ENCODE data around the gene OR4F15.
"Not testable (repeated sequence)": the region's sequence is repeated elsewhere in the genome, so short reads cannot be mapped to it uniquely, and the experiment has no call there.

The OR4F15 gene, protein sequence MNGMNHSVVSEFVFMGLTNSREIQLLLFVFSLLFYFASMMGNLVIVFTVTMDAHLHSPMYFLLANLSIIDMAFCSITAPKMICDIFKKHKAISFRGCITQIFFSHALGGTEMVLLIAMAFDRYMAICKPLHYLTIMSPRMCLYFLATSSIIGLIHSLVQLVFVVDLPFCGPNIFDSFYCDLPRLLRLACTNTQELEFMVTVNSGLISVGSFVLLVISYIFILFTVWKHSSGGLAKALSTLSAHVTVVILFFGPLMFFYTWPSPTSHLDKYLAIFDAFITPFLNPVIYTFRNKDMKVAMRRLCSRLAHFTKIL

DNA sequence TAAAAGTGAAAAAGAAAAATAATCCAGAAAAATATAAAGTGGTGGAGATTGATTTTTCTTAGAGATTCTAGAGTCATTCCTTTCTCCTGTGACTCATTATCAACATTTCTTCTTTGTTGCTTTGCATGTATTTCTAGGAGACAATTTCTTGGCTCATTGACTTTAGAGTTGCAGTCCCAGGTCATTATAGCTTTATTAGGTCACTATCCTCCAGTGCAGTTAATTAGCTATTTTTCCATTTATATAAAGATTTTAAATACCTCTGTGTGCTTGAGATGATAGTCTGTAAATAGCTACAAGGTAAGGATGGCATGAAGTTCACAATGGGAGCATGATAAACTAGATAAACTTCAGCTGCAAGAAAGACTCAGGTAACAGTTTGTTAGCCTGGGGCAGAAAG lies at the start of gene OR4F15:
Gene OR4F15 (plus strand): TSS at position 301 of the 400 bp plus-strand sequence. CDS start 5,985 bp downstream, outside the sequence.
- no peak for DNase-seq

DNA sequence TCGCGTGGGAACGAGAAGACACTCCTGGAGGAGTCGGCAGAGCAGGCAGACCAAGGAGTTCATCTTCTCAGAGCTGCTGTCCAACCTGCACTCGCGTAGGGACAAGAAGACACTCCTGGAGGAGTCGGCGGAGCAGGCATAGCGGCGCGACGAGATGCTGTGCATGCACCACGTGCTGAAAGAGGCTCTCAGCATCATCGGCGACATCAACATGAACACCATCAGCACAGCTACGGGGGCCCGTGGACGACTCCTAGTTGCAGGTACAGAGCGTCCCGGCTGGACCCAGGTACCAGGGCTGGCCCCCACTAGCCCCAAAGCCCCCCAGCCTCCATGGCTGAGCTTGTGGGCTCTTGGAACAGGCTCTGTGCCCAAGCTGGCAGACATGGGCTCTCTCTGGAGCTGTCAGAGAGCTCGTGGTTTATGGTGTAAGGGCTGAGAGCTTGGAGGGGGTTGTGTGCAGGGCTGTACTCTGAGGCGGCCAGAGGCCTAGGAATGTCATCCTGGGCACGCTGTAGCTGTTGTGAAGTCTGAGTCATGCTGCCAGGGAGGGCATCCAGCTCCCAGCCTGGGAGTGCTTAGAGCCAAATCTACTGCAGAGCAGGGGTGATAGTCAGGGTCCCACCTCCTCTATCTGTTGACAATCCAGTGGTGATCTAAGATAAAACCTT lies 47.2 kb upstream of the OR4F15 start:
- not testable (repeated sequence) for DNase-seq

DNA sequence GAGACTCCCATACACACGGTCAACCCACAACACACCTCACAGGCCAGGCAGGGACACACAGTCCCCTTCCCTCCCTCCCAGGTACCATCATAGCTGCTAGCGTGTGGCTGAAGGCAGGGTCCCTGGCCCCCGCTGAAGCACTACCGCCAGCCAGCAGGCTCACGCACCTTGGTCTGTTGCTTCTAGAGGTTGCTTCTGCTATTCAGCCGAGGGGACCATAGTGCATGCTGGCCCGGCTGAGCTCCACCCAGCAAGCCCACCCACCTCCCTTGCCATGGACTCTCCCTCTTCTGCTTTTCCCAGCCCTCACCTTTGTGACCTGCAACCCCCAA lies 46.7 kb upstream of the OR4F15 start:
- DNase-seq: not testable (repeated sequence)

DNA sequence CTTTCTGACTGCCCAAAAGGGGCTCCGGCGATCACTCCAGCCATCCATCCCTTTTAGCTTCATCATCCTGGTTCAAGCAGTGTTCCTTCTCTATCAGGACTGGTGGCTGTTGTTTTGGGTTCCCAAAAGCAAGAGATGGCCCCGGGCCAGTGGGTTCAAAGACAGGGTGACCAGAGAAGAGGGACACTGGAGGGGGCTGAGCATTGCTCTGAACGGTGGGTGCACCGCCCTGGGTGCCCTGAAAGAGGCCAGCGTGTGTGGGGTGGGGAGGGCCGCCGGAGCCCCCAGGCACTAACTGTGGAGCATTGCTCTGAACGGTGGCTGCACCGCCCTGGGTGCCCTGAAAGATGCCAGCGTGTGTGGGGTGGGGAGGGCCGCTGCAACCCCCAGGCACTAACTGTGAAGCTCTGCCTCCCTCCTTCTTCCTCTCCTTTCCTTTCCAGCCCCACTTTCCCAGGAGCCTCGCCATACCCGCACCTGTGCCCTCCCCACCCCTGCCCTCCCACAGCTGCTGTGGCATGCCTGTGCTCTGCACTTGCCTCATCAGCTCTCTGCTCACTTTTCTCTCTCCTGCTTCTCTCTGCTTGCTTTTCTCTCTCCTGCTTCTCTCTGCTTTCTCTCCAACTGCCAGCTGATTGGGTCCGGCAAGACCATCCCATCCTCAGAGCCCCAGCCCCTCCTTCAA lies 46.1 kb upstream of the OR4F15 start:
- DNase-seq: no peak

DNA sequence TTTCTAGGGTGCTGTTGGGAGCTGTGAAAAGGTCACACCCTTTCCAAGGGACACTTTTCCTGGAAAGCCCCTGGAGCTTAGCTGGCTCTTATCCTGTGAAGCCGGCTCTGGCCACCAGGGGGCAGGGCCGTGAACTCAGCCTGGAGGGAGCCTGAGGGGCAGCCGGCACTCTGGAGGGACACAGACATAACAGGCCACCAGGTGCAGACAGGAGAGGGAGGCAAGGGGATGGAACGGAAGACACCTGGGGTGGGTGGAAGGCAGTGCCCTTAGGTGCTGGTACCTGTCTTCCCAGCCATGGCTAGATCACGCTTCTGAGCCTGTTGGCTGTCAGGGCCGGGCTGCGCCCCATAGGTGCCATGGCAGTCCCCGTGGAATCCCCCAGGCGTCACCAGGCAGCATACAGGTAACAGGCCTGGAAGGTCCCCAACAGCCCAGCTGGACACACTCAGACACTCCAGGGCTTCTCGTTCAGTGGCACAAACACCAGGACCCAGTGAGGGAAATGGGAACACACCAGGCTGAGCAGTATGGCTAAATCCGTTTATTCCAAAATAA lies 44.8 kb upstream of the OR4F15 start:
- not testable (repeated sequence) for DNase-seq

DNA sequence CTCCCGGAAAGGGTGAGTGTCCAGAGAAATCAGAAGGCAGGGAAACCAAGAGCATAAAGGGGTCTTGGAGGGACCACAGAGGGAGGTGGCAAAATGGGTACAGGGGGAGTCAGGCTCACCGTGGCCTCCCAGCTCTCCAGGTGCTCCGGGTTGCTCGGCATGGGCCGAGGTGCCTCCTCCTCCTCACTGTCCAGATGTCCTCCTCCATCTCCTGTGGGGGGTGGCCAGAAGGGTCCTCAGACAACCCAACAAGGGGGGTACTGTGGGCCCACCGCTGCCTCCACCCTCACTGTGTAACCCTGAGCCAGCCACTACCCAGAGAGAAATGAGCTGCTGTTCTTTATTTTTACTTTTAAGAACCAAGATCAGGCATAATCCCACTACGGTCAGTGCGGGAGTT lies 39.1 kb upstream of the OR4F15 start:
- DNase-seq: no peak

DNA sequence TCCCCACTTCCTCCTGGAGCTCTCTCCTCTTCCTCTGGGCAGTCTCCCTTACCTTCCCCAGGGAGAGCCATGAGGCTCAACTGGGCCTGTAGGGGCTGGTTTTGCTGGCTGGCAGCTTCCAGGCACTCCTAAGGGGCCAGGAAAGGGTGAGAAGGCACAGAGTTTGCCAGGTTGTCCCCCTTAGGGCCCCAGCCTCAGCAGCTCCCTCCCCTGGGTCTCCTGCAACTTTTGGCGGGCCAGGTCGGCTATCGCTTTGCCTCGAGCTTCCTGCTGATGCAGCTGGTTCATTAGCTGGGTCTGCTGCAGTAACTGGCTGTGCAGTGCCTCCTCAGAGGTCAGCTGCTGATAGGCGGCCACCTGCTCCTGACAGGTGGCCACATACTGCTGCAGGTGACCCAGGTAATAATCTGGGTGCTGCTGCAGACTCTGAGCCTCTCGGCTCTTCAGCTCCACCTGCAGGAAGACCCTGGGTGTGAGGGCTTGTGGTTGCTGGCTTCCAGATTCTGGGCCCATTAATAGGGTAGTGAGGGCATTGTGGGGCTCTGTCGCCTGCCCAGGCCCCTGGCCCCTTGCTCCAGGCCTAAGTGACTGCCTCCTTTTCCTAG lies 38.4 kb upstream of the OR4F15 start:
- no peak for DNase-seq

DNA sequence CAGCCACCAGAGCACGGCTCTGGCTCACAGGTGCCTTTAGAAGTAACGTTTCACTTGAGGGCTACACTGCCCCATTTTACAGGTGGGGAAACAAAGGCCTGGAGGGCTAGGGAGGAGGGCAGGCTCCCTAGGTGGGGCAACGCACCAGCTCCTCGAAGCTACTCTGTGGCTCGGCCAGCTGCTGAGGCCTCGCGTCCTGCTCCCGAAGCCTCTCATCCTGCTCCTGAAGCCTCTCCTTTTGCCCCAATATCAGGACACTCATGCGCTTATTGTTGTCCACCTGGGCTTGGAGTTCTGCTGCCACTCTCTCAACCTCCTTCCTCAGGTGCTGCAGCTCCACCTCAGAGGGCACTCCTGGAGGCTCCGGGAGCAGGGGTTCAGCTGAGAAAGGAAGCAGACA lies 36.9 kb upstream of the OR4F15 start:
- DNase-seq: no peak

DNA sequence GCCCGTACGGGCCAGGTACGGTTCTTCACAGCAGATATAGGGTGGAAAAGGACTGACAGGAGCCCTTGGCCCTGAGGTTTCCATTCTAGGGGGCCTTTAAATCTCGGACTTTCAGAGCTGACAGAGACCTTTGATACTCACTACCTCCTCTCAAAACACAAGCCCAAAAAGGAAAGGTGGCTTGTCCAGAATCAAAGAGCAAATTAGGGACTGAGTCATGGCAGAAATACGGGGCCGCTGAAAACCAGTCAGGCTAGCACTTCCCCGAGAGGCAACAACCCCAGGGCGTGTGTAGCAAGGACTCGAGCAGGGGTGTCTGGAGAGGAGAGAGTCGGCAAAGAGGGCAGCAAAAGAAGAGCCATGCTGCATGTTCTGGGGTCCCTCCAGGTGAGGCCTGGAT lies 33.4 kb upstream of the OR4F15 start:
- DNase-seq: not testable (repeated sequence)

DNA sequence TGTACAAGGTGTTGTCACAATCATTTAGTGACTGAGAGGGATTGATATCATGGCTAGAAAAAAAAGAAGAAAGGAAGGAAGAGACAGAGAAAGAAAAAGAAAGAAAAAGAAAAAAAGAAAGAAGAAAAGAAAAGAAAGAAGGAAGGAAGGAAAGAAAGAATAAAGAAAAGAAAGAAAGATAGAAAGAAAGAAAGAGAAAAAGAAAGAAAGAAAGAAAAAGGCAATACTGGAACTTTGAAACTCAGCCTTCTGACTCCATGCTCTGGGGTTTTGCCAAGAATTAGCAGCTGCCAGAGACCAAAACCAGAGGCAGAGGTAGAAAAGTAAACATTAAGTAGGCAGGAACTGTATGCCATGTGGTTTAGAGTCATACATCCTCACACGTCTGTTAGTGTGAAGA lies 31.8 kb upstream of the OR4F15 start:
- DNase-seq: not testable (repeated sequence)

DNA sequence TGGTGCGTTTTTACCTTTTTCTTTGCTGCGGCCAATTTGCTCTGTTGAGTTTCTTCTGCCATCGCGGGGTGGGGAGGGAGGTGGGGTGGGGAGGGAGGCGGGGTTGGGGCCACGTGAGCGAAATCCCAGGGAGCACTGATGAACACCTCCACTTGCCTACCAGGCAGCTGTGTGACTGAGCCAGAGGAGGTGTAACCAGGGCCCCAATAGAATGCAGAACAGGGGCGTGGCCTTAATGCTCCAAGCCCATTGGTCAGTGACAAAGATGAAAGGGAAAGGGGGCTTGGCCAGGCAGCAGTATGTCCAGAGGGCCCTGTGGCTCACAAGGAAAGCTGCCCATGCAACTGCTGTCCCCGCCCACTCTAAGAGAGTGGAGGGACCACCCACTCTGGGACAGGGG lies 30.1 kb upstream of the OR4F15 start:
- no peak for DNase-seq

DNA sequence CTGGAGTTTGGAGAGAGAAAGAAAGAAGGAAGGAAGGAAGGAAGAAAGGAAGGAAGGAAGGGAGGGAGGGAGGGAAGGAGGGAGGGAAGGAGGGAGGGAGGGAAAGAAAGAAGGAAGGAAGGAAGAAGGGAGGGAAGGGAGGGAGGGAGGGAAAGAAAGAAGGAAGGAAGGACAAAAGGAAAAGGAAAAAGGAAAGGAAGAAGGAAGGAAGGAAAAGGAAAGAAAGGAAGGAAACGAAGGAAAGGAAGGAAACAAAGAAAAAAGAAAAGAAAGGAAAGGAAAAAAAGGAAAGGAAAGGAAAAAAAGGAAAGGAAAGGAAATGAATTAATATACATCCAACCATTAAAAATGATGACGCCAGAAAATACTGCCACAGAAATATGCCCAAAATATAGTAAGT lies 27.4 kb upstream of the OR4F15 start:
- no peak for DNase-seq

DNA sequence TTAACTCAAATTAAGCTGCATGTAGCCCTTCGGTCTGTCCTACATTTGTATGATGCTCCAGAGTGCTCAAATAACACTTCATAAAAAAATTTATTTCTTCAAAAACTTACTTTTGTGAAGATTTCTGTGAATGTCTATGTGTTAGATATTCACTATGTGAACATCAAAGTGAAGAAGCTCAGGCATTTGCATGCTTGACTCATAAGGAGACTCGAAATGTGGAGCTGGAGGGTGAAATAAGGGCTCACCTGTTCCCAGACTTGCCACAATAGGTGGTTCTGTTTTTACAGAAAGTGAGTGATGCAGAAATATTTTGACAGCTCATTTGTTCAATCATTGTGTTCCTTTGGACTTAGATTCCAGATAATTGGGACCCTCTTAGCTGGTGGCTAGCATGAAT lies 25.6 kb upstream of the OR4F15 start:
- not testable (repeated sequence) for DNase-seq

DNA sequence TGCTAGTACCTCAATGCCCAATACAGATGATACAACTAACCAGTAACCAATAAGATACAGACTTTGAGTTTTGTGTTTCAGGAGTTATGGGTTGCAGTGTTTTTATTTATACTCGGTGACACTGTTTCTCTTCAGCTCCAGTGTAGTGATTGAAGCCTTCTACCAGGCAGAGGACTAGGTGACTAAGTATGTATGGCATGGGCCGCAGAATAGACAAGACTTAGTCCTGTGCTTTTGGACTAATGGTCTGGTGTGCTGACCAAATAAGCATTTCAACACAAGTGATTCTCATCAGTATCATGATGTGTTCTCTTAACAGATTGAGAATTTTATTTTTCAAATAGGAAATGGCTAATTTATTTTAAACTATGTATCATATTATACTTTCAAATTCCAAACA lies 24.0 kb upstream of the OR4F15 start:
- not testable (repeated sequence) for DNase-seq

DNA sequence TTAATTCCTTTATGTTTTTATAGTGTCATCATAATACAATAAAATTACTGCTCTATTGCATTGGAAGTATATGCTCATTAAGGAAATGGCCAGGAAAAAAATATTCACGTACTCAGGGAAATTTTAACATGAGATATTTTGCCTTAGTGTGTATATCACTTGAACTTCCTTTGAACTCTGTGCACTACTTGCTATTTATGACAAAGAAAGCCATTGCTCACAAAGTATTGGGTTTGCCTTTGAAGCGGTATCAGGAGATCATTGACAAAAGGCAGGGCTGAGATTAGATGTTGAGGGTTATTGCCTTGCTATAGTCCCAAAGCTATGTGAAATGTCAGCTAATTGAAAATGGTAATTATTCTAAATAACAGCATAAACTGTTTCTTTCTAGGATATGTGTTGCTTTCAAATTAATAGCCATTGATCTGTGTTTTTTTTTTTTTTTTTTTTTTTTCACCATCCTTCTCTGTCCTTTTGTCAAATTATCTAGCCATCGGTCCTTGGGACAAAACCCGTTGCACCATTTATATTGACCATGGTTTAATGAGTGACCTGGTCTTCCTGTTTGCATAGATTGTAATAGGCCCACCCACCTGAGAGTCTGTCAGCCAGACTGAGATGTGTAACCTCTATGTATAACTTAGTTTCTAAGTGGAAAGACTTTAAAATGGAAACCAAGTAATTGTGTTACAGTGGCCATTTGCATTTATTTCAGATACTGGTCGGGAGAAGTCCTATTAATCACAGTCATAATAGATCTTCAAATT lies 23.3 kb upstream of the OR4F15 start:
- DNase-seq: not testable (repeated sequence)

DNA sequence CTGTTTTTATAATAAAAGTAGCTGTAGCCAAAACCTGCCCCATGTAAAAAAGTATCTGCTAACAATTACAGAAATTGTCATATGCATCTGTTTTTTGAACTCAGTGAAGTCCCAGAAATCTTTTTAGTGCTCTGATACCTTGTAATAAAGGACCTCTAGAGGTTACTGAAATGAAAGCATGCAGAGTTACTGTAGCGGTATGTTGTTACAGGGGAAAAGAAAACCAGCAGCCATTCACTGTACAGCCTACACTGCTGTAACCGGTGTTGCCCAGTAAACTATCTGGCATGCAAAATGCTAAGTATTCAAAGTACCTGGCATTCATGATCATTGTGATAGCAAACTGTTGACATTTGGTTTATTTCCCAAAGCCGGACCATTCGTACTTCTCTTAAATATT lies 21.3 kb upstream of the OR4F15 start:
- not testable (repeated sequence) for DNase-seq

DNA sequence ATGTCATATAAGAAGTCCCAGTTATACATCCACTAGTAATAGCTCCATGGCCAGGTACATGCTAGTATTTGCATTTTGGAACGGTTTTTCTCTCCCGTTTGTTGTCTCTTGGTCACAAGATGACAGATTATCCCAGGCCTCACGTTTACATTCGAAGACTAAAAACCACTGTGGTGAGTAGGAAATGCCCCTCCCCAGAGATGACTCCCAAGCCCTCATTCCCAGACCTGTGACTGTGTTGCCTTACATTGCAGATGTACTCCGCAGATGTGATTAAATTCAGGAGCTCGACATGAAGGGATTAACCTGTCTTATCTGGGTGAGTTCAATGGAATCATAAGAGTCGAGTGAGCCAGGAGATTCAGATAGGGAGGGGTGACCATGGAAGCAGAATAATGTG lies 18.0 kb upstream of the OR4F15 start:
- DNase-seq: not testable (repeated sequence)

DNA sequence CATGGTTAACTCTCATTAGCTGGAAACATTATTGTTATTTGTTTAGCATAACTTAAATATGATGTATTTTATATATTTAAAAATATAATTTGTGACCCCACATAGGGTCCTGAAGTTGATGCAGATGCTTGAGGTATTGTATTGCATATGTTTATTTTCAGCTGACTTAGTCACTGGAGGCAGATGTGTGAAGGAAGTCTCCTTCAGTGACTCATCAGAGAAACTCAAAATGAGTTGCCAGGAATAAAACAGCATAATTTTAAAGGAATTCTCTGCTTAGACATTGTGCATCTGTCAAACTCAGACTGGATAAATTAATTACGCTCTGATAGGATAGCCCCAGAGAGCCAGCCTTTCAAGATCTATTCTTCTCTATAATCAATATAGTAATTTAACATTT lies 16.5 kb upstream of the OR4F15 start:
- DNase-seq: no peak

DNA sequence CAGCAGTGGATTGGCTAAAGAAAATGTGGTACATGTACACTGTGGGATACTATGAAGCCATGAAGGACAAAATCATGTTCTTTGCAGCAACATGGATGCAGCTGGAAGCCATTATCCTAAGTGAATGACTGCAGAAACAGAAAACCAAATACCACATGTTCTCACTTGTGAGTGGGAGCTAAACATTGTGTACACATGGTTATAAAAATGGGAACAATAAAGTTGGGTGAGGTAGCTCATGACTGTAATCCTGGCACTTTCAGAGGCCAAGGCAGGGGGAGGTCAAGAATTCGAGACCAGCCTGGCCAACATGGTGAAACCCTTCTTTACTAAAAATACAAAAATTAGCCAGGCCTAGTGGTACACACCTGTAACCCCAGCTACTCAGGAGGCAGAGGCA lies 12.3 kb upstream of the OR4F15 start:
- no peak for DNase-seq

DNA sequence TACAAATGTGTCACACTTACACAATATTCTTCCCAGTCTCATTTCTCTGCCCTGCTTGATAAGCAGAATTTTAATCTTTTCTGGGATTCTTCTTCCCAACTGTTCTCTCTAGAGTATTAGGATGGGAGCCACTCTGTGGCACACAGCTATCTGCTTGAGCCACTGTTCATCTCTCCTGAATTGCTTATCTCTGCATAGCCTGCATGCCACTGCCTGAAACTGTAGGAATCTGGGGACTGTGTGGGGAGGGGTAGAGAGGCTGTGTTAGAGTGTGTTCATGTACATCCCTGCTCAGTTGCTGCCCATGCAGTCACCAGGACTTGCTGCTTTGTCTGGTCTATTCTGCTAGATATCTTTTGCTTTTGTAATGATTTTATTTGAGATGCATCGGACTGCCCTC lies 11.0 kb upstream of the OR4F15 start:
- DNase-seq: no peak

DNA sequence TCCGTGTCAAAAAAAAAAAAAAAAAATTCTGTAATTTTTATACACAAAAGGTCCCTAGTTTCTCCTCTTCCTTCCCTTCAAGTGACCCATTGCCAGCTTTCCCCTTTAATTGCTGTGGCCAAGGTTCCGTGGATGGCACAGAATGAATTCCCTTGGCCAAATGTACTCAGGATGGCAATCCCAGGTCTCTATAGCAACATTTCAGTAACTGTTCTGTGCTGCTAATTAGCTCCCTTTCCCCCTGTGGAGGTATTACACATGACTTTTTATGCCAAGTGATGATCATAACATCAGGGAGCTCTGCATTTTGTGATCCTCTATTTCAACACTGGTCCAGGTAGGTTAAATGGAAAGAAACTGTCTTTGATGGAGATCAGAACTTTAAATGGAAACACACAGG lies 8.8 kb upstream of the OR4F15 start, which contains the start of gene OR4F6:
Gene OR4F6 (plus strand): TSS at position 301 of the 400 bp plus-strand sequence. CDS start 2,211 bp downstream, outside the sequence.
- DNase-seq: no peak

DNA sequence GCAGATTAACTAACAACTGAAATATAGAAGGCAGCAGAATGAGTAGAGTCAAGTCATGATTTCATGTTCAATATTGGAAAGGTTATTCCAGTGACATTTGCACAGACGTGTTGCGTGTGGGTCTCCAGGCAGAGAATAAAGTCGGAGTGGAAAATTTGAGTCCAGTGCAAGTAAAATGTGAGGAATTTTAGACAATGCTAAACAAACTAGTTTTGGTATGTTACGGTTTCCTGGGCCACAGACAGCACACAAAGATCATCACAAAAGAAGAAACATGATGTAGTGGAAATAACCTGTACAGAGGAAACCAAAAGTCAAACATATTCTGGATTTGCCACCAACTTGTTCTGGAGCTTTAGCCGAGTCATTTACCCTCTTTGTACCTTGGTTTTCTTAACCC lies 8.3 kb upstream of the OR4F15 start:
- DNase-seq: no peak

DNA sequence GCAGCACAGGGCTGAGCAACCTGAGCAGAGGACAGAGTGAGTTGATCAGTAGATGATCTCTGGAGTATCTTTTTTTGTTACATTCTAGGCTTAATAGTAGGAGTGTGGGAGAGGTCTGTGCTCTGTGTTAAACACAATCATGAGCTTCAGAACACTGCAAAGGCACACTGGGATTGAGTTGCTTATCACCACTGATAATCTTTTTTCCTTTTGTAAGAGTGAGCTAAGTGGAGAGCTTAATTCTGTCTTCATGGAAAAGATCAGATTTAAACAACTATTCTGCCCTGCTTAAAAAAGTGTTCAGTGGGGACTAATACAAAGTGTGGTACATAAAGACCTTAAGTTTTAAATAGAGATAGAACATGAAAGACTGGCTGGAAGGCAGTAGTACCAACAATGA lies 7.6 kb upstream of the OR4F15 start:
- DNase-seq: no peak

All from NCI-H2227 treated with DMSO at 0.1 percent for 48 hours (cell line).